ENCODE data around the gene TMPRSS11A.

TMPRSS11A gene

GRCh38 chr4:67915400-67915966 is 47.8 kb downstream of the TMPRSS11A start:
- no peak for DNase-seq (ENCODE audit: low read depth in 2 of 2, low spot score in 1 of 2)

- no peak for DNase-seq (ENCODE audit: low read depth in 2 of 2, low spot score in 1 of 2)
Observed at GRCh38 chr4:67912080-67912479, 51.2 kb downstream of the TMPRSS11A start.

GRCh38 chr4:67911638-67912037 is 51.7 kb downstream of the TMPRSS11A start:
- no peak for DNase-seq (ENCODE audit: low read depth in 2 of 2, low spot score in 1 of 2)

- DNase-seq (ENCODE audit: low read depth in 2 of 2, low spot score in 1 of 2), result no peak
Observed at GRCh38 chr4:67911141-67911540, 52.2 kb downstream of the TMPRSS11A start.

GRCh38 chr4:67910585-67910905 is 52.7 kb downstream of the TMPRSS11A start:
- DNase-seq (ENCODE audit: low read depth in 2 of 2, low spot score in 1 of 2), result no peak

- no peak for DNase-seq (ENCODE audit: low read depth in 2 of 2, low spot score in 1 of 2)
Observed at GRCh38 chr4:67909905-67910584, 53.2 kb downstream of the TMPRSS11A start.

GRCh38 chr4:67907650-67908049 is 55.6 kb downstream of the TMPRSS11A start:
- DNase-seq (ENCODE audit: low read depth in 2 of 2, low spot score in 1 of 2), result no peak

- DNase-seq (ENCODE audit: low read depth in 2 of 2, low spot score in 1 of 2), result no peak
Observed at GRCh38 chr4:67899096-67899495, 64.2 kb downstream of the TMPRSS11A start.

GRCh38 chr4:67897686-67898085 is 65.6 kb downstream of the TMPRSS11A start:
- no peak for DNase-seq (ENCODE audit: low read depth in 2 of 2, low spot score in 1 of 2)

- no peak for DNase-seq (ENCODE audit: low read depth in 2 of 2, low spot score in 1 of 2)
Observed at GRCh38 chr4:67896421-67897065, 66.8 kb downstream of the TMPRSS11A start.

GRCh38 chr4:67894659-67895058 is 68.6 kb downstream of the TMPRSS11A start:
- no peak for DNase-seq (ENCODE audit: low read depth in 2 of 2, low spot score in 1 of 2)

- no peak for DNase-seq (ENCODE audit: low read depth in 2 of 2, low spot score in 1 of 2)
Observed at GRCh38 chr4:67892905-67893304, 70.4 kb downstream of the TMPRSS11A start.

- DNase-seq (ENCODE audit: low read depth in 2 of 2, low spot score in 1 of 2), result no peak
Observed at GRCh38 chr4:67892253-67892652, 71.0 kb downstream of the TMPRSS11A start.

GRCh38 chr4:67891645-67892044 is 71.6 kb downstream of the TMPRSS11A start:
- DNase-seq (ENCODE audit: low read depth in 2 of 2, low spot score in 1 of 2), result no peak

- DNase-seq (ENCODE audit: low read depth in 2 of 2, low spot score in 1 of 2), result no peak
Observed at GRCh38 chr4:67886281-67886680, 77.0 kb downstream of the TMPRSS11A start.

GRCh38 chr4:67885762-67886161 is 77.5 kb downstream of the TMPRSS11A start:
- DNase-seq (ENCODE audit: low read depth in 2 of 2, low spot score in 1 of 2), result no peak

- DNase-seq (ENCODE audit: low read depth in 2 of 2, low spot score in 1 of 2), result no peak
Observed at GRCh38 chr4:67884701-67885100, 78.6 kb downstream of the TMPRSS11A start.

GRCh38 chr4:67883902-67884301 is 79.4 kb downstream of the TMPRSS11A start, which contains the start of gene TMPRSS11D:
Gene TMPRSS11D, minus strand, starts transcription at chr4:67884002. Its CDS starts 69 bp downstream, at chr4:67883933.
- no peak for DNase-seq (ENCODE audit: low read depth in 2 of 2, low spot score in 1 of 2)

GRCh38 chr4:67883458-67883857 is 79.8 kb downstream of the TMPRSS11A start:
- DNase-seq (ENCODE audit: low read depth in 2 of 2, low spot score in 1 of 2), result no peak

- no peak for DNase-seq (ENCODE audit: low read depth in 2 of 2, low spot score in 1 of 2)
Observed at GRCh38 chr4:67880866-67881610, 82.3 kb downstream of the TMPRSS11A start.

- DNase-seq (ENCODE audit: low read depth in 2 of 2, low spot score in 1 of 2), result no peak
Observed at GRCh38 chr4:67879486-67879885, 83.8 kb downstream of the TMPRSS11A start.

GRCh38 chr4:67877086-67877485 is 86.2 kb downstream of the TMPRSS11A start:
- no peak for DNase-seq (ENCODE audit: low read depth in 2 of 2, low spot score in 1 of 2)

Measured in stimulated activated CD8-positive, alpha-beta memory T cell treated with anti-CD3 and anti-CD28 coated beads, Interleukin-4, amount 100 ng/mL, for 1 hour (primary cell).